HepG2 (cell line): ENCODE data around the gene TMEM114.

Experiments used
- BATF2 ChIP-seq: sonication (generic); formaldehyde crosslinking; IDR thresholded peaks from 2 replicates; pipeline ENCODE4 v1.8.0; 2022; ENCODE audit warnings: mild to moderate bottlenecking, missing genetic modification reagents, moderate library complexity
- EP300 ChIP-seq, 3 experiments: sonication (generic) in 1 of 3; formaldehyde crosslinking in 1 of 3; IDR thresholded peaks; 2 replicates each; pipeline versions ENCODE4 v1.5.1 to v1.6.1; 2011 to 2020; ENCODE audit warnings: low read depth in 2 of 3, low read length in 2 of 3, borderline replicate concordance in 1 of 3, improper control_type of control experiment in 1 of 3, mild to moderate bottlenecking in 1 of 3, missing genetic modification reagents in 1 of 3, moderate library complexity in 1 of 3
- MAFF ChIP-seq: IDR thresholded peaks from 2 replicates; pipeline ENCODE4 v1.6.1; 2011; ENCODE audit warnings: low read depth, low read length, improper control_type of control experiment
- MYC ChIP-seq: sonication (generic); formaldehyde crosslinking; IDR thresholded peaks from 2 replicates; pipeline ENCODE4 v1.9.0; 2021; ENCODE audit warnings: missing genetic modification reagents, borderline replicate concordance
- NR2F2 ChIP-seq: IDR thresholded peaks from 2 replicates; pipeline ENCODE4 v1.6.1; 2012; ENCODE audit warnings: low read depth, inconsistent platforms, borderline replicate concordance
- ZGPAT ChIP-seq: IDR thresholded peaks from 2 replicates; pipeline ENCODE4 v1.6.1; 2016; ENCODE audit warnings: mild to moderate bottlenecking

- no peak for TF ChIP-seq BATF2 (CRISPR knock-in tag)
- TF ChIP-seq MAFF = no peak
- peak; percentile 83 for TF ChIP-seq NR2F2
- TF ChIP-seq ZGPAT (CRISPR knock-in tag) = peak; percentile 14; the same call in 1 of the 2 replicates
- no peak for TF ChIP-seq MYC (CRISPR knock-in tag)
- TF ChIP-seq EP300 (IDR thresholded peaks at IDR 0.05; ENCODE audit: low read depth in 2 of 2, low read length in 2 of 2) = peak; percentile 24 to 50; a peak in 2 of 4 replicates
- TF ChIP-seq EP300 (CRISPR knock-in tag; IDR thresholded peaks at IDR 0.05; ENCODE audit: borderline replicate concordance) = no peak
These were observed 39.5 kb downstream of the TMEM114 start for GRCh38 chr16:8550728-8551387.
